H1 (cell line): ENCODE data around the gene WDR75. TPM values are rescaled to one million over a fixed set of nuclear protein-coding genes. Genes with fewer than 3 reads are reported as not detected.

Experiments used
- EZH2 ChIP-seq: fragments of 200-600 bp; sonication (generic); IDR thresholded peaks from 2 replicates; pipeline ENCODE4 v1.7.1; 2012; ENCODE audit warnings: low read depth, mild to moderate bottlenecking, moderate library complexity, low read length, inconsistent platforms; ENCODE audit not compliant: severe bottlenecking
- SRF ChIP-seq: IDR thresholded peaks from 2 replicates; pipeline ENCODE4 v1.6.1; 2011; ENCODE audit warnings: mild to moderate bottlenecking, low read depth, low read length, moderate library complexity
- TAF7 ChIP-seq: optimal IDR thresholded peaks from 2 replicates; pipeline ENCODE3; 2011; ENCODE audit warnings: low read depth, mild to moderate bottlenecking, inconsistent platforms, low read length, moderate library complexity, borderline replicate concordance
- polyA plus RNA-seq, 7 experiments: library from polyadenylated mRNA; depleted of rRNA in 3 of 7; stranded (reverse) in 5 of 7; unstranded in 2 of 7; fragments of >200 nt in 5 of 7; fragments of 200-250 nt in 2 of 7; gene quantifications; 1 replicate in 5 of 7; 2 replicates in 1 of 7; 4 replicates in 1 of 7; pipeline versions ENCODE4 v1.2.1 to v1.2.3, GENCODE V29; 2011 to 2013; ENCODE audit warnings: missing spikeins in 2 of 7, mixed read lengths in 2 of 7
- total RNA-seq: library from RNA; stranded (reverse); fragmentation: NEBNext Ultra II Directional; extraction: Animal tissue kit (Norgen Biotek cat#: 25700); gene quantifications from 2 replicates; pipeline ENCODE4 v1.2.1, GENCODE V29; 2021

WDR75 gene
- total and polyA plus RNA-seq, 2 of the 8 experiments (the other 6 are each of a cell fraction or from before 2014, with no cell fraction given), result 26.9 to 77.1 TPM

DNA sequence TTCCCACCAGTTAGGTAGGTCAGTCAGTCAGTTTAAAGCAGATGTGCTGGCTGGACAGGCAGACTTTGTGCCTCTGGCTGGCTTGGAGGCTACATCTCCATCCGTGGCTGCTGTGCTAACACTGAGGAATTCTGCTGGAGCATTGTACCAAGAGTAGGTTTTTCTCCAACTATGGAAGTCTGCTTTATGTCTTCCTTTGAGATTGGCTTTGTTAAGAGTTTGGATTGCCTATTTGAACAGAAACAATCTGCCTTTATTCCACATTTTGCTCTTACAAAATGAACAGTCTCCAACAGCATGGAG is 46.7 kb downstream of the WDR75 start (continued):
- TF ChIP-seq TAF7 (no peak), SRF (no peak), EZH2 (no peak)
- TF ChIP-seq, all 59 proteins: peak for 0
